Left ventricle myocardium inferior (tissue), 1 donor: ENCODE results near the gene GPC5. TPM values are rescaled to one million over a fixed set of nuclear protein-coding genes. Genes with fewer than 3 reads are reported as not detected.
"Not testable (repeated sequence)": the region's sequence is repeated elsewhere in the genome, so short reads cannot be mapped to it uniquely, and the experiment has no call there.

Experiments
- DNase-seq: peaks from one replicate; pipeline ENCODE4 v3.0.0-alpha.2; 2020
- H3K27ac ChIP-seq: fragments of 200-600 bp; replicated peaks from 2 replicates; pipeline ENCODE4 v1.8.0; 2021
- H3K27me3 ChIP-seq: fragments of 200-600 bp; 2 replicates; pipeline ENCODE4 v1.8.0; 2021; ENCODE audit warnings: low read depth
- H3K36me3 ChIP-seq: fragments of 200-600 bp; 2 replicates; pipeline ENCODE4 v1.8.0; 2021
- H3K4me1 ChIP-seq: fragments of 200-600 bp; 2 replicates; pipeline ENCODE4 v1.8.0; 2021
- H3K4me3 ChIP-seq: fragments of 200-600 bp; 2 replicates; pipeline ENCODE4 v1.8.0; 2021; ENCODE audit warnings: mild to moderate bottlenecking, moderate library complexity
- H3K9me3 ChIP-seq: fragments of 200-600 bp; replicated peaks from 2 replicates; pipeline ENCODE4 v1.8.0; 2021
- intact Hi-C: fragments of 100-400 bp; cut with micrococcal nuclease; formaldehyde crosslinking; loops from one replicate; pipeline ENCODE4 v1.11.0; 2022
- total RNA-seq: library from RNA; stranded (reverse); fragmentation: NEBNext Ultra II Directional; extraction: Animal tissue kit (Norgen Biotek cat#: 25700); gene quantifications from one replicate; pipeline ENCODE4 v1.2.1, GENCODE V29; 2021
- TF ChIP-seq, protein P1 (sequence below): fragments of 200-600 bp; IDR thresholded peaks from 2 replicates; pipeline ENCODE4 v1.8.0; 2021; ENCODE audit warnings: antibody characterized with exemption, mild to moderate bottlenecking, borderline replicate concordance
- donor health status: DM: no; HTN: yes; CAD: no; lungs with severe emphysema.

Gene GPC5
- total RNA-seq, 1 donor from 2014 or later: 1.5 TPM

GRCh38 chr13:92473765-92474475 lies 1075.5 kb downstream of the GPC5 start:
- no peaks in the 10 kb centered on the region for H3K36me3 ChIP-seq
- H3K27me3 ChIP-seq: no peaks in the 10 kb centered on the region
- no peak for DNase-seq
- H3K4me1 ChIP-seq: no peaks in the 10 kb centered on the region
- no peak overlapping the region for H3K27ac ChIP-seq
- TF ChIP-seq, protein P1, sequence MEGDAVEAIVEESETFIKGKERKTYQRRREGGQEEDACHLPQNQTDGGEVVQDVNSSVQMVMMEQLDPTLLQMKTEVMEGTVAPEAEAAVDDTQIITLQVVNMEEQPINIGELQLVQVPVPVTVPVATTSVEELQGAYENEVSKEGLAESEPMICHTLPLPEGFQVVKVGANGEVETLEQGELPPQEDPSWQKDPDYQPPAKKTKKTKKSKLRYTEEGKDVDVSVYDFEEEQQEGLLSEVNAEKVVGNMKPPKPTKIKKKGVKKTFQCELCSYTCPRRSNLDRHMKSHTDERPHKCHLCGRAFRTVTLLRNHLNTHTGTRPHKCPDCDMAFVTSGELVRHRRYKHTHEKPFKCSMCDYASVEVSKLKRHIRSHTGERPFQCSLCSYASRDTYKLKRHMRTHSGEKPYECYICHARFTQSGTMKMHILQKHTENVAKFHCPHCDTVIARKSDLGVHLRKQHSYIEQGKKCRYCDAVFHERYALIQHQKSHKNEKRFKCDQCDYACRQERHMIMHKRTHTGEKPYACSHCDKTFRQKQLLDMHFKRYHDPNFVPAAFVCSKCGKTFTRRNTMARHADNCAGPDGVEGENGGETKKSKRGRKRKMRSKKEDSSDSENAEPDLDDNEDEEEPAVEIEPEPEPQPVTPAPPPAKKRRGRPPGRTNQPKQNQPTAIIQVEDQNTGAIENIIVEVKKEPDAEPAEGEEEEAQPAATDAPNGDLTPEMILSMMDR: no peak
- intact Hi-C loops: no loop called here
- no peak overlapping the region for H3K4me3 ChIP-seq
- H3K9me3 ChIP-seq: no peaks in the 10 kb centered on the region

DNA sequence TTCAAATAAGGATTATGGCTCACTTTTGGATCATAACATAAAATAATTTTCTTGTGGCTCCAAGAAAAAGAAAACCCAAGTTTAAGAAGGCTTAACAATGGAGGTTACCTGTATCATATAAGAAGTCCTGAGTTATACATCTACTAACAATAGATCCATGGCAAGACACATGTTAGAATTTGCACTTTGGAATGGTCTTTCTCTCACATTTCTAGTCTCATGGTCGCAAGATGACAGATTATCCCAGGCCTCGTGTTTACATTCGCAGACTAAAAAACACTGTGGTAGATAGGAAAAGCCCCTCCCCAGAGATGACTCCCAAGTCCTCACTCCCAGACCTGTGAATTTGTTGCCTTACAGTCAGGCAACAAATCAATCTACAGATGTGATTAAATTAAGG lies 1082.0 kb downstream of the GPC5 start:
- H3K9me3 ChIP-seq: peaks cover 3% of the 10 kb centered on the region
- TF ChIP-seq, protein P1: no peak
- no peaks in the 10 kb centered on the region for H3K36me3 ChIP-seq
- no peaks in the 10 kb centered on the region for H3K27me3 ChIP-seq
- intact Hi-C loops: no loop called here
- no peak for DNase-seq
- H3K4me1 ChIP-seq: no peaks in the 10 kb centered on the region
- no peak overlapping the region for H3K27ac ChIP-seq
- H3K4me3 ChIP-seq: no peak overlapping the region

GRCh38 chr13:92482790-92483189 lies 1084.4 kb downstream of the GPC5 start:
- H3K4me3 ChIP-seq, intact Hi-C loops: not testable (repeated sequence)

GRCh38 chr13:92483894-92484293 lies 1085.5 kb downstream of the GPC5 start:
- H3K27me3 ChIP-seq: no peaks in the 10 kb centered on the region

More at GRCh38 chr13:92482790-92483189, 1084.4 kb downstream of the GPC5 start:
- not testable (repeated sequence) for H3K27ac ChIP-seq, H3K9me3 ChIP-seq, H3K27me3 ChIP-seq, DNase-seq, H3K36me3 ChIP-seq, H3K4me1 ChIP-seq

GRCh38 chr13:92487238-92487637 lies 1088.8 kb downstream of the GPC5 start:
- intact Hi-C loops: no loop called here

More at GRCh38 chr13:92483894-92484293, 1085.5 kb downstream of the GPC5 start:
- intact Hi-C loops: no loop called here
- Histone ChIP-seq H3K4me1 (no peaks in the 10 kb centered on the region), H3K36me3 (no peaks in the 10 kb centered on the region), H3K9me3 (peaks cover 3% of the 10 kb centered on the region), H3K4me3 (no peak overlapping the region), H3K27ac (no peak overlapping the region)
- DNase-seq: no peak
- TF ChIP-seq, protein P1: no peak

More at GRCh38 chr13:92487238-92487637, 1088.8 kb downstream of the GPC5 start:
- TF ChIP-seq, protein P1: no peak
- no peak overlapping the region for H3K4me3 ChIP-seq
- no peaks in the 10 kb centered on the region for H3K4me1 ChIP-seq
- no peak for DNase-seq
- no peaks in the 10 kb centered on the region for H3K27me3 ChIP-seq
- H3K9me3 ChIP-seq: no peaks in the 10 kb centered on the region
- no peaks in the 10 kb centered on the region for H3K36me3 ChIP-seq
- H3K27ac ChIP-seq: no peak overlapping the region
